ENCODE measurements around the gene ALDH1A2.

The ALDH1A2 gene

DNA sequence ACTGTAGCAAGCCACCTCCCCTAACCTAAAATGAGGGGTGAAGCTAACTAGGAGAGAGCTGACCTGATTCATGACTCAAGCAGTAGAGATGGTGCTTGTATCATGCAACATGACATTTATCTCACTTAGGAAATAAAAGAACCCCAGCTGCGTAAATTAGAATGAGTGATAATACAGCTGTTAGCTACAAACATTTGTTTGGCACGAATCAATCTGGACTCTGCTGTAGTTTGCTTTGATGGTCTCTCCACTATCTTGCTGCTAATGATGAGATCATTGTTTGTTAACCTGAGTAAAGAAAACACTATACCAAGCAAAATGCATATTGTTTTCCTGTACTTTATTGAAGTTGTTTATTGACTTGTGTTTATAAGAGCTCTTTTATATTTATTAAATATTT lies 92.6 kb downstream of the ALDH1A2 start:
- H3K27me3 ChIP-seq (ENCODE audit: insufficient read depth, low read depth): no peaks in the 10 kb centered on the region
- H3K36me3 ChIP-seq (ENCODE audit: insufficient read depth): no peaks in the 10 kb centered on the region
- no peak overlapping the region for H3K4me2 ChIP-seq
- H3K4me1 ChIP-seq (ENCODE audit: low read depth, poor library complexity, severe bottlenecking): no peaks in the 10 kb centered on the region
- no peaks in the 10 kb centered on the region for H3K79me2 ChIP-seq (ENCODE audit: insufficient read depth, low read depth)
- H3K4me3 ChIP-seq (IDR thresholded peaks at IDR 0.05; ENCODE audit: insufficient read depth, low read depth, low read length): no peak overlapping the region
- no peaks in the 10 kb centered on the region for H4K20me1 ChIP-seq (ENCODE audit: insufficient read depth)
- TF ChIP-seq, protein P1, sequence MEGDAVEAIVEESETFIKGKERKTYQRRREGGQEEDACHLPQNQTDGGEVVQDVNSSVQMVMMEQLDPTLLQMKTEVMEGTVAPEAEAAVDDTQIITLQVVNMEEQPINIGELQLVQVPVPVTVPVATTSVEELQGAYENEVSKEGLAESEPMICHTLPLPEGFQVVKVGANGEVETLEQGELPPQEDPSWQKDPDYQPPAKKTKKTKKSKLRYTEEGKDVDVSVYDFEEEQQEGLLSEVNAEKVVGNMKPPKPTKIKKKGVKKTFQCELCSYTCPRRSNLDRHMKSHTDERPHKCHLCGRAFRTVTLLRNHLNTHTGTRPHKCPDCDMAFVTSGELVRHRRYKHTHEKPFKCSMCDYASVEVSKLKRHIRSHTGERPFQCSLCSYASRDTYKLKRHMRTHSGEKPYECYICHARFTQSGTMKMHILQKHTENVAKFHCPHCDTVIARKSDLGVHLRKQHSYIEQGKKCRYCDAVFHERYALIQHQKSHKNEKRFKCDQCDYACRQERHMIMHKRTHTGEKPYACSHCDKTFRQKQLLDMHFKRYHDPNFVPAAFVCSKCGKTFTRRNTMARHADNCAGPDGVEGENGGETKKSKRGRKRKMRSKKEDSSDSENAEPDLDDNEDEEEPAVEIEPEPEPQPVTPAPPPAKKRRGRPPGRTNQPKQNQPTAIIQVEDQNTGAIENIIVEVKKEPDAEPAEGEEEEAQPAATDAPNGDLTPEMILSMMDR (conservative IDR thresholded peaks at IDR 0.05; ENCODE audit: low read depth, low read length): no peak
- no peak overlapping the region for H2AFZ ChIP-seq (ENCODE audit: low read depth)
- no peak overlapping the region for H3K27ac ChIP-seq
- H3K9ac ChIP-seq: no peak overlapping the region

DNA sequence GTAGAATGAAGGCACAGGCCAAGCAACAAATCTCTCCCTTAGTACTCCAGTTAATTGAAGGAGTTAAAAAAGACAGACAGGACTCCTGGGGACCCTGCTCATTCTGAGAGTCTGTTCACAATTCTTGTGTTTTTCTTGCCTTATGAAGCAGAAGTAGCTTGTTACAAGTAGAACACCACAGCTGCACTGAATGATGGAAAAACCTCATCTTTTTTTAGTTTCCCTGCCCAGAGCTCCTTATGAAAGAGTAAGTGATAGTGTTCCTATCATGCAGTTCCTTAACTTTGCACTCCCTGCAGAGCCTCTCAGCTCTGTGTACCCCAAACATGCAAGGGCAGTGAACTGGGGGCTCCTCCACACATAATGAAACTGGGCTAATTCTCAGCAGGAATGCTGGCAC lies 95.5 kb downstream of the ALDH1A2 start:
- Histone ChIP-seq H3K4me2 (no peak overlapping the region), H3K4me1 (ENCODE audit: low read depth, poor library complexity, severe bottlenecking) (no peaks in the 10 kb centered on the region), H2AFZ (ENCODE audit: low read depth) (no peak overlapping the region), H4K20me1 (ENCODE audit: insufficient read depth) (no peaks in the 10 kb centered on the region), H3K27ac (no peak overlapping the region), H3K79me2 (ENCODE audit: insufficient read depth, low read depth) (no peaks in the 10 kb centered on the region), H3K36me3 (ENCODE audit: insufficient read depth) (no peaks in the 10 kb centered on the region), H3K9ac (no peak overlapping the region), H3K4me3 (IDR thresholded peaks at IDR 0.05; ENCODE audit: insufficient read depth, low read depth, low read length) (no peak overlapping the region), H3K27me3 (ENCODE audit: insufficient read depth, low read depth) (no peaks in the 10 kb centered on the region)
- TF ChIP-seq, protein P1 (conservative IDR thresholded peaks at IDR 0.05; ENCODE audit: low read depth, low read length): no peak

DNA sequence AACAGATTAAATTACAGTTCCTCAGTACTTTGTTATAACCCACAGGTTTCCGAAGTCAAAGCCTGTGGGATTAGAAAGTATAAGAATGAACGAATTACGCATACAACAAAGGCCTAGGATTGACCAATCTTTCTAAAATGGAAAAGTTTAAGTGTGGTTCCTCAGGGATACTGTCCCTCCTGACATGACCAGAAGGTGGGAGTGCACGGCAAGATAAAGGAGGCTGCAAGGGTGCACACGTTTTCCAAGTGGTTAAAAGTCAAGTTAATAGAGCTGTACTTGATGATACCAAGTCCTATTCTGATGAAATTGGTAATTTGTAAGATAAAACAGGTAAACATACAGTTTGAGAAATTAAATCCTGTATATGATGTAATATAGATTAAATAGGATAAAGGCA lies 96.2 kb downstream of the ALDH1A2 start:
- Histone ChIP-seq H3K9ac (no peak overlapping the region), H4K20me1 (ENCODE audit: insufficient read depth) (no peaks in the 10 kb centered on the region), H3K4me1 (ENCODE audit: low read depth, poor library complexity, severe bottlenecking) (no peaks in the 10 kb centered on the region), H3K4me3 (IDR thresholded peaks at IDR 0.05; ENCODE audit: insufficient read depth, low read depth, low read length) (no peak overlapping the region), H3K36me3 (ENCODE audit: insufficient read depth) (no peaks in the 10 kb centered on the region), H3K27ac (no peak overlapping the region), H3K27me3 (ENCODE audit: insufficient read depth, low read depth) (no peaks in the 10 kb centered on the region), H2AFZ (ENCODE audit: low read depth) (no peak overlapping the region), H3K79me2 (ENCODE audit: insufficient read depth, low read depth) (no peaks in the 10 kb centered on the region), H3K4me2 (no peak overlapping the region)
- TF ChIP-seq, protein P1 (conservative IDR thresholded peaks at IDR 0.05; ENCODE audit: low read depth, low read length): no peak

DNA sequence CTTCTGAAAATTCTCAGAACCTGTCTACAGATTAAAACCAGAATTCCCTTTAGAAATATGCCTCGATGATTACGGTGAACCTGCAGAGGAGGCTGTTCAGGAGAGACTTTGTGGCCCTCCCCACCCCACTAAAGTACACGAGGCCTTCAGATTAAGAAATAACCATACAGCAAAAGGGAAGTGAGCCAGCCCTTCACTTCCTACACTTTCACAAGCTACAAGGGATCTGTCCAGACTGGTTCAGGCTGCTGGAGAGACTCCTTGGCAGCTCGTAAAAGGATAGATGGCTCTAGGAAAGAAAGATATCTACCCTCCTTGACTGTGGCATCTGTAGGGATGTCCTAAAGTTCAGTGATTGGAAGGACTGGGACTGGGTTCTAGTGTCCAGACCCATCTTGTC lies 102.6 kb downstream of the ALDH1A2 start:
- H2AFZ ChIP-seq (ENCODE audit: low read depth): no peak overlapping the region
- H4K20me1 ChIP-seq (ENCODE audit: insufficient read depth): no peaks in the 10 kb centered on the region
- no peaks in the 10 kb centered on the region for H3K4me1 ChIP-seq (ENCODE audit: low read depth, poor library complexity, severe bottlenecking)
- H3K4me3 ChIP-seq (IDR thresholded peaks at IDR 0.05; ENCODE audit: insufficient read depth, low read depth, low read length): no peak overlapping the region
- TF ChIP-seq, protein P1 (conservative IDR thresholded peaks at IDR 0.05; ENCODE audit: low read depth, low read length): no peak
- no peaks in the 10 kb centered on the region for H3K36me3 ChIP-seq (ENCODE audit: insufficient read depth)
- no peaks in the 10 kb centered on the region for H3K27me3 ChIP-seq (ENCODE audit: insufficient read depth, low read depth)
- no peak overlapping the region for H3K27ac ChIP-seq
- no peaks in the 10 kb centered on the region for H3K79me2 ChIP-seq (ENCODE audit: insufficient read depth, low read depth)
- no peak overlapping the region for H3K4me2 ChIP-seq
- H3K9ac ChIP-seq: no peak overlapping the region
